Measurements from ENCODE around the gene MX2. TPM values are rescaled to one million over a fixed set of nuclear protein-coding genes. Genes with fewer than 3 reads are reported as not detected.

The MX2 gene
- total RNA-seq, 1 donor from 2014 or later: 4.8 TPM

GRCh38 chr21:41371685-41372030 is 9.8 kb downstream of the MX2 start:
- intact Hi-C loops (cut with DNase I): no loop called here
- no peak for ATAC-seq
- no peak for DNase-seq (ENCODE audit: missing footprints)

GRCh38 chr21:41373253-41373652 is 11.4 kb downstream of the MX2 start:
- intact Hi-C loops (cut with DNase I): no loop called here

GRCh38 chr21:41373763-41374162 is 11.9 kb downstream of the MX2 start:
- DNase-seq (ENCODE audit: missing footprints) (no peak), ATAC-seq (no peak)
- intact Hi-C loops (cut with DNase I): no loop called here

More at GRCh38 chr21:41373253-41373652, 11.4 kb downstream of the MX2 start:
- DNase-seq (ENCODE audit: missing footprints): no peak
- no peak for ATAC-seq

DNA sequence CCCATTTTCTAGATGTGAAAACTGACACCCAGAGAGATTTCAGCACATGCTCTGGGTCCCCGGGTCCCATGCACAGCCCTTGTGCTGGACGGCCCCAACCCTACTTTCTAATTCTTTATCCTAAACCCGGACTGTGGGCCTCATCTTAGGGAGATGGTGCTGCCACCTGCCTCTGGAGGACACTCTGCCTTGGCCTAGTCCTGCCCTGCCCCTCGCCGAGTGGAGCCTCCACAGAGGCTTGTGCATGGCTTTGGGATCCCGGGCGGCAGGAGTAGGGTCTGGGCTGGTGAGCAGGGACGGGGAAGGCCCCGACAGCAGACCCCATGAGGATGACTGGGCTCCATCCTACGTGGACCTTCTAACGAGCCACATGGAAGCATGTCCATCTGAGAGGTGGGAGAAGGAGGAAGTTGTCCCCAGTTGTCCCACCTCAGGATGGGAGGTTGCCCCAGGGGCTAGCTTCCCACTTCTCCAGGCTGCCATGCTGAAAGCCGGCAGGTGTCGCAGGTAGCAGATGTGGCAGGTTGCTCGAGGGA is 12.4 kb downstream of the MX2 start:
- intact Hi-C loops (cut with DNase I): no loop called here
- DNase-seq (ENCODE audit: missing footprints) (no peak), ATAC-seq (no peak)

DNA sequence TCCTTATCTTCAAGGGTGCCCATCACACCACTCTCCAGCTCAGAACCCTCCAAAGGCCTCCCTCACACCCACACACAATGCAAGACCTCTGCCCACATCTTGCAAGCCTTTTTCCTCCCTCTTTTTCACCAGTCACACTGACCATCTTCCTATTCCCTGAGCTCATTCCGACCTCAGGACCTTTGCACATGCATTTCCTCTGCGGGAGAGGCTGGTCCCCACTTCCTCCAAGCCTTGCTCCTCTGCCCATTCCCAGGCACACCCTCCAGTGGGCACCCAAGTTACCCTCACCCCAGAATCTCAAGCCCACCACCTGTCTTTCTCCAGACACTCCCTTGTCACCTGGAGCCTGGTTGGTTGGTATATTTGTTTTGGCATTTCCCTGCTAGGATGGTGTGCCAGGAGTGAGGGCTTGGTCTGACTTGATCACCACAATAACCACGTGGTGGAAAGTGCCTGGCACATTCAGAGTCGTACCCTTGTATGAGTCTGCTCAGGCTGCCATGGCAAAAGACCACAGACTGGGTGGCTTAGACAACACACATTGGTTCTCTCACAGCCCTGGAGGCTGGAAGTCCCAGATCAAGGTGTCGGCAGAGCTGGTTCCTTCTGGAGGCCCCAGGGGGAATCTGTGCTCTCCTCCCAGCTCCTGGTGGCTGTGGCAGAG is 13.2 kb downstream of the MX2 start:
- DNase-seq (ENCODE audit: missing footprints): no peak
- ATAC-seq: no peak
- intact Hi-C loops (cut with DNase I): no loop called here

DNA sequence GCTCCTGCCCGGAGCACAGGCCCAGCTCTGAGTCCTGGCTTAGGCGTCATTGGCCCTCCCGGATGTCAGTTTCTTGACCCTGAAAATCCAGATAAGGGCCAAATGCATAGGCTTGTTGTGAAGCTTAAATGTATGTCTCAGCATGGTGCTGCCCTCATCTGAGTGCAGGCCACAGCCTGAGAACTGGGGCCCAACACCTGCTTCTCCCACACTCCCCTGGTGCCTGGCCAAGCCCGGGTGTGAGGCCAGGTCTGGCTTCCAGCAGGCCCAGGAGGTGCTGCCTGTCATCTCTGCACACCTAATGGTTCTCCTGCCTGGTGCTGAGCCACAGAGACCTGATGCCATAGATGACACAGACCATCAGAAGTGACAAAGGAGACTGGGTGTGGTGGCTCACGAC is 14.0 kb downstream of the MX2 start:
- DNase-seq (ENCODE audit: missing footprints) (no peak), ATAC-seq (no peak)
- intact Hi-C loops (cut with DNase I): no loop called here

DNA sequence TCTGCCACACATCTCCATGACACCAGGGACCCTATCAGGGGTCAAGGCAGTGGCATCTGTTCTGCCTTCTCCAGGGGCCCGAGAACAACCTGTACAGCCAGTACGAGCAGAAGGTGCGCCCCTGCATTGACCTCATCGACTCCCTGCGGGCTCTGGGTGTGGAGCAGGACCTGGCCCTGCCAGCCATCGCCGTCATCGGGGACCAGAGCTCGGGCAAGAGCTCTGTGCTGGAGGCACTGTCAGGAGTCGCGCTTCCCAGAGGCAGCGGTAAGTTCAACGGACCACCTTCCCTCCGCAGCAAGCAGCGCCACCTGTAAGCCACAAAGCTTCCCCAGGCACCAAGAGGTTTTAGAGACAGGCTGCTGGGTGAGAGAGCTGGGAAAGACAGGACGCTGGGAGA is 15.9 kb downstream of the MX2 start:
- ATAC-seq (no peak), DNase-seq (ENCODE audit: missing footprints) (no peak)
- intact Hi-C loops (cut with DNase I): no loop called here

DNA sequence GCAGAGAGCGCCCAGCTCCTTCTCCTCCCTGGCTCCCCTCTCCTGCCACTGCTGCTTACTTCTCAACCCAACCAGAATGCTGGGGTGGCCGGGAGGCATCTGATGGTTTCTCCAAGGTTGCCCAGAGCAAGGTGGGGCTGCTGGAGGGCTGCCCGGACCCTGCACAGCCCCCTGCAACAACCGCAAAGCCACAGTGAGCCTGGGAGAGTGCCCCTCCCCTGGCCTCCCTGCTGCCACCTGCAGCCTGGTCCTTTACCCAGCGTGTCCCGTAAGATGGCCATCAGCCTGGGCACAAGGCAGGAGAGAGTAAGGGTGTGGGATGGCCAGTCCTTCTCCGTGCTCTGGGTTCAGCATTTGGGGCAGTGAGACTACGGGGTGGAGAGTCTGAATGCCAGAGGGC is 17.0 kb downstream of the MX2 start:
- DNase-seq (ENCODE audit: missing footprints) (no peak), ATAC-seq (no peak)
- intact Hi-C loops (cut with DNase I): no loop called here

DNA sequence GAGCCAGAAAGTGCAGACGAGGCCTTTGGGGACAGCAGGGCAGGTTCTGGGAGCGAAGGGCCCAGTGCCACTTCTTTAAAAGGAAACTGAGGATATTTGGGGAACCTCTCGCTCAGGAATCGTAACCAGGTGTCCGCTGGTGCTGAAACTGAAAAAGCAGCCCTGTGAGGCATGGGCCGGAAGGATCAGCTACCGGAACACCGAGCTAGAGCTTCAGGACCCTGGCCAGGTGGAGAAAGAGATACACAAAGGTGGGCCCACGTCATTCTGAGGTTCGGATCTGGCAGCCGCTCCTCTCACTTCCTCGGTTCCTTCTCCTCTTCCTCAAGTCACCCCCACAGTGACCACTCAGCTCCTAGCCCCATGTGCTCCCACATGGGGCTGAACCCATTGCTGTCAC is 18.1 kb downstream of the MX2 start:
- DNase-seq (ENCODE audit: missing footprints) (no peak), ATAC-seq (no peak)
- intact Hi-C loops (cut with DNase I): no loop called here

GRCh38 chr21:41381731-41382130 is 19.9 kb downstream of the MX2 start:
- ATAC-seq (no peak), DNase-seq (ENCODE audit: missing footprints) (no peak)
- intact Hi-C loops (cut with DNase I): no loop called here

DNA sequence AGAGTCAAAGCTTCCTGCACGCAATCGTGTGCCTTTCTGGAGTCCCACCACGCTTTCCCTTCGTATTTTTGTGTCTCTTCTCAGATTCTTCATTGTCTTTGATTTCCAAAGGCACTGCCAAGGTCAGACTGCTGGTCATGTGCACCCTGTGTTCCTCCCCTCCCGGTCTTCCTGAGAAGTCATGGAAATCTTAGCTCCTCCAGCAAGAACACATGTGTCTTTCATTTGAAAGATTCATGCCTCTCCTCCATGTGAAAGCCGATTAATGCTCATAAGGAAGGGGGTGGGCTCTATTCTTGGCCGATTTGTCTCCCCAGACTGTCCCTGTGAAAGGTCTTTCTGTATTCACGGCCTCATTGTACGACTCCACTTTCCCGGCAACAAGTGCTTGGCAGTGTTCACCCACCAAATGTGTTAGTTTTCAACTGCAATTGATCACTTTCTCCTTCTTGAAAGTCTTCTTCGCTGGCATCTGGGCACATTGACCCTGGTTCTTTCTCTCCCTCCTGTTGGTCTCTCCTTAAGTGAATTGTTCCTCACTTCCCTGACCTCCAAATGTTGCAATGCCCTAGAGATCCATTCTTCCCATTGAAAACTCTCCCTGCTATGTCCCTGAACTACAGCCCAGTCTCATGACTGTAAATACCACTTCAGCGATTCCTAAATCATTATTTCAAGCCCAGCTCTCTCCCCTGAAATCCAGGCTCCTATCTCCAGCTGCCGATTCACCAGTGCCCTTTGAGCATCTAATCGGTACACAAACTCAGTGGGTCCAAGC is 25.4 kb downstream of the MX2 start:
- DNase-seq (ENCODE audit: missing footprints) (no peak), ATAC-seq (peak; percentile 28)
- intact Hi-C loops (cut with DNase I): no loop called here

- no peak for DNase-seq (ENCODE audit: missing footprints)
- no peak for ATAC-seq
- intact Hi-C loops (cut with DNase I): no loop called here
Observed at GRCh38 chr21:41387824-41388223, 26.0 kb downstream of the MX2 start.

- DNase-seq (ENCODE audit: missing footprints) (no peak), ATAC-seq (no peak)
- intact Hi-C loops (cut with DNase I): no loop called here
Observed at GRCh38 chr21:41388259-41388658, 26.4 kb downstream of the MX2 start.

DNA sequence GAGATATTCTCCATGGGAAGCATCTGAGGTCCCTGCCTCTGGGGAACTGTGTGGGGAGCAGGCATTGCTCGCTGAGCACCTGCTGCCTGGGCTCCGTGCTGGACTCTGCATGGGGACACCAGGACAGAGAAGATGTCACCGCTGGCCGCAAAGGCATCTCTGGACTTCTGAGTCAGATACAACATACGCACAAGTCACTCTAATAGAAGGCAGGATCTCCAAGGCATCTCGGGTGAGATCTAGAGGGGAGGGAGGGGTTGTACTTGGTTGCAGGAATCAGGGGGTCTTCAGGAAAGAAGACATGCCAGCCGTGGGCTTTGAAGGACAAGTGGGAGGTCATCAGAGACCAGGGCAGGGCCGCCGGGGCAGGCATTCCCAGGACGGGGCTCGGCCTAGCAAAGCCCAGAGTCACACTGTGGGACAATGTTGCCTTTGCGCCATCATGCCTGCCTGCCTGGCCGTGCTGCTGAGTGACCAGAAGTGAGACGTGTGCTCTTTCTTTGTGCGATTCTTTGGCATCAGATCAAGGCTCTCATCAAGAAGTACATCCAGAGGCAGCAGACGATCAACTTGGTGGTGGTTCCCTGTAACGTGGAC is 28.3 kb downstream of the MX2 start:
- ATAC-seq (no peak), DNase-seq (ENCODE audit: missing footprints) (no peak)

DNA sequence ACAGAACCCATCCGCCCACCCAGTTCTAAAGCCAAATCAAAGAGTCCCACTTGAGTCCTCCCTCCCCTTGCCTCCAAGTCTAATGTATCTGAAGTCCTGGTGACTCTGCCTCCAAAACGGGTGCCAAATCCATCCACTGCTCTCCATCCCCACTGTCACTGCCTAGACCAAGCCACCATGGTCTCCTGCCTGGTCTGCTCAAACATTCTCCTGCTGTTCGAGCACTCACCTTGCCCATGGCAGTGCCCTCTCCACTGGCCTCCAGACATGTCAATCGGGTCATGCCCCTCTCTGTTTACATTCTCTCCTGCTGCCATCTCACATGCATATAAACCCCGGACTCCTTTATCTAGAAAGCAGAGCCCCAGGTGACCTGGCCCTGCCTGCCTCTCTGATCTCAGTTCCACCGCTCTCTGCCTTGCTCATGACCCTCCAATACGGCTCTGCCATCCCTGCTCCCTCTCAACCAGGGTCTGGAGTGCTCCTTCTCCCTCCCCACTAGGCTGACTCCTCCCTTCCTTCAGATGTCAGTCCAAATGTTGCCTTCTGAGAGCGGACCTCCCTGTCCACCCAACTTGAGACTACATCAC is 32.1 kb downstream of the MX2 start:
- ATAC-seq (no peak), DNase-seq (ENCODE audit: missing footprints) (no peak)

More for the DNA sequence above, 28.3 kb downstream of the MX2 start:
- intact Hi-C loops (cut with DNase I): no loop called here

DNA sequence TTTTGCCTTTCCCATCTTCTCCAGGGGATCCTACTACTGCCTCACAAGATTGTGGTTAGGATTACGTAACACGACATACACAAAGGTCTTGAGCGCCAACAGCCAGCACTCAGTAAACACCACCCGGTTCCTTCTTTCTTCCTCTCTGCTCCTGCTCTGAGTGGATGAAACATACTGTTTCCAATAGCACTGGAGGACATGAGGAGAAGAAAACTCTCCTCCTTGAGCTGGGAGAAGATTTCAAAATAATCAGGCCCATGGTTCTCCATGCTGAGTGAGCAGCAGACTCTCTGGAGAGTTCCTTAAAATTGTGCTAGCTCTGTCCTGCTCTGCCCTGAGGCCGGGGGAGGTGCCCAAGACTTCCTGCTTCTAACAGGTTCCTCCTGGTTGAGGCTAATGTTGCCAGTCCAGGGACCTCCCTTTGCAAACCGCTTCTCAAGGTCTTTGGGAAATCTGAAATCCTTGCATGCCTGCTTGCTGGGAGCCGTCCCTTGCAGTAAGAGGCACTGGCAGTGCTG is 34.8 kb downstream of the MX2 start:
- intact Hi-C loops (cut with DNase I): no loop called here

More for the DNA sequence above, 32.1 kb downstream of the MX2 start:
- intact Hi-C loops (cut with DNase I): no loop called here

DNA sequence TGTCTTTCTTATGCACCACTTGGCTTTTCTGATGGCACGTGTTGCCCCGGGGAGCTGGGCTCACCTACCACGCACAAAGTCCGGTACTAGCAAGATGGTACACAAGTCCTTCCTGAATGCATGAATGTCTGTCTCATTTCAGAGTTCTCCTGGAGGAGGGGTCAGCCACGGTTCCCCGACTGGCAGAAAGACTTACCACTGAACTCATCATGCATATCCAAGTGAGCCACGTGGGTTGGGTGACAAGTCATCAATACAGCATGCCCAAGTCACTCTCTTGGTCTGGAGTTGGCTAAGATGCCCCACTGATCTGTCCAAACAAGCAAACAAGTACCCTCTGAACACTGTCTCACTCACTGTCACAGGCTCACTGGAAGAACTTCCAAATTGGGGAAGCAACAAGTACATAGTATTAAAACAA is 35.7 kb downstream of the MX2 start:
- DNase-seq (ENCODE audit: missing footprints): no peak
- no peak for ATAC-seq

More for the DNA sequence above, 34.8 kb downstream of the MX2 start:
- ATAC-seq: peak; percentile 84
- DNase-seq (ENCODE audit: missing footprints): peak; percentile 82

DNA sequence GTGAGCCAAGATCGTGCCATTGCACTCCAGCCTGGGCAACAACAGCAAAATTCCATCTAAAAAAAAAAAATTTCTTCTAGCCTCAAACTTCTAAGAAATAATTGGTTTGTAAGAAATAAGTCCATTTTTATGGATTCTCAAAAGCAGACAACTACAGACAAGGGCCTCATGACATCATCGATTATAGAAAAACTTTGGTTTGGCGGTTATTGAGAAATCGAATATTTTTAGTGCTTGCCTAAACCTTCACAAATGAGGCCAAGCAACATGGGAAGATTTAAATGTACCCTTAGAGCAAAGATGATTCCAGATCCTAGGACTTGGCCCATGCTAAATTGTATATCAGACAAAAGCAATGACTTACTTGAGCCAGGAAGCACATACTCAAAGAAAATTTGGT is 36.4 kb downstream of the MX2 start:
- no peak for ATAC-seq
- DNase-seq (ENCODE audit: missing footprints): no peak
- intact Hi-C loops (cut with DNase I): no loop called here

More for the DNA sequence above, 35.7 kb downstream of the MX2 start:
- intact Hi-C loops (cut with DNase I): no loop called here

DNA sequence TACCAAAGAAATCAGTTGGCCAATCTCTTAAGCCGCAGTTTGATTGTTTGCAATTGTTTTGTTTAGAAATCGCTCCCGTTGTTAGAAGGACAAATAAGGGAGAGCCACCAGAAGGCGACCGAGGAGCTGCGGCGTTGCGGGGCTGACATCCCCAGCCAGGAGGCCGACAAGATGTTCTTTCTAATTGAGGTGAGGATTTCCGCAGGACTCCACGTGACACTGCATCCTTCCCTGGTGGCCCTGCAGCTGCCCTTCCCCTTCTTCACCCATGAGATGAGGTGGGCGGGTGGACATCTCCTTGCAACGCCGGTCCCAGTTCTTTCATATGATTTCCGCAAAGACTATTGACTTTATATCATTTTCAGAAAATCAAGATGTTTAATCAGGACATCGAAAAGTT is 37.0 kb downstream of the MX2 start:
- ATAC-seq (no peak), DNase-seq (ENCODE audit: missing footprints) (no peak)
- intact Hi-C loops (cut with DNase I): no loop called here
